DOHH2 (cell line): Measurements from ENCODE around the gene KCNAB1.

Experiments
- H3F3A ChIP-seq: fragments of 200-600 bp; sonication (generic), shearing (Covaris generic); 2 replicates; pipeline ENCODE4 v1.6.0; 2016; ENCODE audit warnings: antibody characterized with exemption, mild to moderate bottlenecking; ENCODE audit not compliant: control insufficient read depth, insufficient read depth
- H3K27ac ChIP-seq: fragments of 200-600 bp; sonication (generic); 2 replicates; pipeline ENCODE4 v1.5.1; 2014; ENCODE audit warnings: low read depth, mild to moderate bottlenecking, low read length, moderate library complexity
- H3K27me3 ChIP-seq: fragments of 200-600 bp; sonication (generic); 2 replicates; pipeline ENCODE4 v1.6.1; 2014; ENCODE audit warnings: mild to moderate bottlenecking, low read length, mixed read lengths; ENCODE audit not compliant: control insufficient read depth
- H3K36me3 ChIP-seq: fragments of 200-600 bp; sonication (generic); 2 replicates; pipeline ENCODE4 v1.6.1; 2014; ENCODE audit warnings: mild to moderate bottlenecking, low read length, moderate library complexity, mixed read lengths; ENCODE audit not compliant: control insufficient read depth
- H3K4me1 ChIP-seq: fragments of 200-600 bp; sonication (generic); 2 replicates; pipeline ENCODE4 v1.6.1; 2014; ENCODE audit warnings: mild to moderate bottlenecking, low read length, mixed read lengths; ENCODE audit not compliant: control insufficient read depth
- H3K4me2 ChIP-seq: fragments of 200-600 bp; sonication (generic); 2 replicates; pipeline ENCODE4 v1.6.0; 2014; ENCODE audit warnings: mild to moderate bottlenecking, low read length, moderate library complexity
- H3K4me3 ChIP-seq: fragments of 200-600 bp; sonication (generic); 2 replicates; pipeline ENCODE4 v1.5.1; 2014; ENCODE audit warnings: mild to moderate bottlenecking, low read length, mixed read lengths
- H3K79me2 ChIP-seq: fragments of 200-600 bp; sonication (generic); 2 replicates; pipeline ENCODE4 v1.6.1; 2014; ENCODE audit warnings: mild to moderate bottlenecking, low read length, mixed read lengths; ENCODE audit not compliant: control insufficient read depth
- H3K9me2 ChIP-seq: fragments of 200-600 bp; sonication (generic); replicated peaks from 2 replicates; pipeline ENCODE4 v1.6.1; 2014; ENCODE audit warnings: mild to moderate bottlenecking, low read length, mixed read lengths; ENCODE audit not compliant: control insufficient read depth
- H3K9me3 ChIP-seq: fragments of 200-600 bp; sonication (generic); 2 replicates; pipeline ENCODE4 v1.6.1; 2014; ENCODE audit warnings: antibody characterized with exemption, low read length, mixed read lengths; ENCODE audit not compliant: control insufficient read depth, insufficient read depth
- H4K20me1 ChIP-seq: fragments of 200-600 bp; sonication (generic); 2 replicates; pipeline ENCODE4 v1.6.0; 2014; ENCODE audit warnings: low read depth, mild to moderate bottlenecking, antibody characterized with exemption, low read length, moderate library complexity; ENCODE audit not compliant: control insufficient read depth, insufficient read depth
- CTCF ChIP-seq: fragments of 200-600 bp; sonication (generic); IDR thresholded peaks from one replicate; pipeline ENCODE4 v1.5.1; 2014; ENCODE audit warnings: antibody characterized with exemption, mild to moderate bottlenecking, low read depth, low read length; ENCODE audit not compliant: poor library complexity, severe bottlenecking
- EZH2phosphoT487 ChIP-seq: fragments of 200-600 bp; sonication (generic); IDR thresholded peaks from 2 replicates; pipeline ENCODE4 v1.6.1; 2017; ENCODE audit warnings: borderline replicate concordance, mild to moderate bottlenecking, antibody characterized with exemption, low read length, moderate library complexity, mixed read lengths

KCNAB1 gene

DNA sequence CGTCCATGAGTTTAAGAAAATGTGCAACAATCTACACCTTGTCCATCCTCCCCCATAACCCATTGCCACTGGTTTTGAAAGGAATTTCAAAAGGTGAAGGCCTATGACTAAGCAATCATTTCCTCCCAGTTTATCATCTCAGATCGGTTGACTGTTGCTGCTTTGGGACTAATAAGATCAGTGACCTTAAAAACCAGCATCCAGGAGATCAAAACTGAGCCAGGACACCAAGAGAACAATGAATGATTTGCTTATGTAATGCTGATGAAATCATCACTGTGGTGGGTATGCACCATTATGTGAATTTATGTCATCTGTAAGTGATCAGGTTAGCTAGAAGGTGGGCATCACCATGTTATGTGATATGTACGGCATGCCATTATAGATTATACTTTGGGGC is 239.0 kb downstream of the KCNAB1 start:
- Histone ChIP-seq H3K9me3 (no peaks in the 10 kb centered on the region), H3F3A (no peaks in the 10 kb centered on the region), H3K4me1 (no peaks in the 10 kb centered on the region), H4K20me1 (no peaks in the 10 kb centered on the region), H3K4me2 (no peak overlapping the region), H3K36me3 (no peaks in the 10 kb centered on the region), H3K79me2 (no peaks in the 10 kb centered on the region), H3K27me3 (no peaks in the 10 kb centered on the region), H3K9me2 (no peaks in the 10 kb centered on the region), H3K4me3 (no peak overlapping the region), H3K27ac (no peak overlapping the region)
- TF ChIP-seq EZH2phosphoT487 = no peak
- TF ChIP-seq CTCF = no peak

GRCh38 chr3:156360083-156360482 is 239.7 kb downstream of the KCNAB1 start:
- Histone ChIP-seq H3K9me3 (no peaks in the 10 kb centered on the region), H3K9me2 (no peaks in the 10 kb centered on the region), H3F3A (no peaks in the 10 kb centered on the region), H3K36me3 (no peaks in the 10 kb centered on the region), H3K4me3 (no peak overlapping the region), H3K4me1 (no peaks in the 10 kb centered on the region), H3K27me3 (no peaks in the 10 kb centered on the region), H4K20me1 (no peaks in the 10 kb centered on the region), H3K27ac (no peak overlapping the region), H3K4me2 (no peak overlapping the region), H3K79me2 (no peaks in the 10 kb centered on the region)
- TF ChIP-seq EZH2phosphoT487 = no peak

GRCh38 chr3:156360963-156361362 is 240.6 kb downstream of the KCNAB1 start:
- no peak overlapping the region for H3K27ac ChIP-seq
- H4K20me1 ChIP-seq = no peaks in the 10 kb centered on the region
- H3K4me2 ChIP-seq = no peak overlapping the region
- no peaks in the 10 kb centered on the region for H3K9me2 ChIP-seq
- no peak overlapping the region for H3K4me3 ChIP-seq
- H3F3A ChIP-seq = no peaks in the 10 kb centered on the region
- TF ChIP-seq CTCF (no peak), EZH2phosphoT487 (no peak)
- H3K36me3 ChIP-seq = no peaks in the 10 kb centered on the region
- H3K27me3 ChIP-seq = no peaks in the 10 kb centered on the region
- no peaks in the 10 kb centered on the region for H3K79me2 ChIP-seq
- no peaks in the 10 kb centered on the region for H3K9me3 ChIP-seq
- no peaks in the 10 kb centered on the region for H3K4me1 ChIP-seq

- TF ChIP-seq EZH2phosphoT487 (no peak), CTCF (no peak)
- no peak overlapping the region for H3K27ac ChIP-seq
- H3K79me2 ChIP-seq = no peaks in the 10 kb centered on the region
- H3K4me3 ChIP-seq = no peak overlapping the region
- H3K9me3 ChIP-seq = no peaks in the 10 kb centered on the region
- no peak overlapping the region for H3K4me2 ChIP-seq
- H4K20me1 ChIP-seq = no peaks in the 10 kb centered on the region
- no peaks in the 10 kb centered on the region for H3K36me3 ChIP-seq
- H3F3A ChIP-seq = no peaks in the 10 kb centered on the region
- no peaks in the 10 kb centered on the region for H3K4me1 ChIP-seq
- peaks cover 7% of the 10 kb centered on the region; the same call in 1 of the 2 replicates for H3K27me3 ChIP-seq
- no peaks in the 10 kb centered on the region for H3K9me2 ChIP-seq
Measured at GRCh38 chr3:156366559-156366958, 246.2 kb downstream of the KCNAB1 start.
